Keratinocyte (primary cell): ENCODE data around the gene RECK. TPM values are rescaled to one million over a fixed set of nuclear protein-coding genes. Genes with fewer than 3 reads are reported as not detected.

Experiments
- DNase-seq: peaks from one replicate; pipeline ENCODE4 v3.0.0-alpha.2; 2011; ENCODE audit warnings: low read depth, missing footprints, low spot score
- FAIRE-seq: peaks from 2 replicates; lab custom pipeline; 2011; peaks lifted over from hg19 to GRCh38; lab: Jason Lieb, UNC
- H2AFZ ChIP-seq: 2 replicates; pipeline ENCODE4 v1.6.0; 2012; ENCODE audit warnings: low read length, control low read depth, inconsistent platforms; ENCODE audit not compliant: control insufficient read depth
- H3K27ac ChIP-seq: 2 replicates; pipeline ENCODE4 v1.5.1; 2011; ENCODE audit warnings: low read length; ENCODE audit not compliant: control insufficient read depth, insufficient read depth
- H3K27me3 ChIP-seq: 3 replicates; pipeline ENCODE4 v1.6.0; 2011; ENCODE audit warnings: low read length; ENCODE audit not compliant: control insufficient read depth, insufficient read depth; ENCODE audit errors: extremely low read depth
- H3K36me3 ChIP-seq, 2 experiments: 2 replicates in 1 of 2; 3 replicates in 1 of 2; pipeline ENCODE4 v1.5.1; 2011; ENCODE audit warnings: low read length in 2 of 2, mild to moderate bottlenecking in 1 of 2; ENCODE audit not compliant: control insufficient read depth in 2 of 2, insufficient read depth in 2 of 2; ENCODE audit errors: extremely low read depth in 1 of 2
- H3K4me1 ChIP-seq: 3 replicates; pipeline ENCODE4 v1.5.1; 2011; ENCODE audit warnings: low read length; ENCODE audit not compliant: control insufficient read depth, insufficient read depth; ENCODE audit errors: extremely low read depth
- H3K4me2 ChIP-seq: 3 replicates; pipeline ENCODE4 v1.6.0; 2011; ENCODE audit warnings: low read depth, low read length; ENCODE audit not compliant: control insufficient read depth, insufficient read depth; ENCODE audit errors: extremely low read depth
- H3K4me3 ChIP-seq, 3 experiments: fragments of 200-600 bp in 1 of 3; sonication (generic) in 1 of 3; 2 replicates in 2 of 3; 3 replicates in 1 of 3; pipeline ENCODE4 v1.5.1; 2011 to 2016; ENCODE audit warnings: low read length in 3 of 3, mild to moderate bottlenecking in 3 of 3, control low read depth in 2 of 3, inconsistent platforms in 1 of 3, low read depth in 1 of 3, mixed read lengths in 1 of 3, mixed run types in 1 of 3, moderate library complexity in 1 of 3; ENCODE audit not compliant: control insufficient read depth in 2 of 3, insufficient read depth in 2 of 3; ENCODE audit errors: extremely low read depth in 1 of 3
- H3K79me2 ChIP-seq: 2 replicates; pipeline ENCODE4 v1.6.0; 2012; ENCODE audit warnings: low read length; ENCODE audit not compliant: control insufficient read depth, insufficient read depth
- H3K9ac ChIP-seq: 3 replicates; pipeline ENCODE4 v1.6.0; 2011; ENCODE audit warnings: low read length; ENCODE audit not compliant: control insufficient read depth, insufficient read depth; ENCODE audit errors: extremely low read depth
- H3K9me1 ChIP-seq: 3 replicates; pipeline ENCODE4 v1.6.0; 2011; ENCODE audit warnings: low read length; ENCODE audit not compliant: control insufficient read depth, insufficient read depth; ENCODE audit errors: extremely low read depth
- H3K9me3 ChIP-seq: 2 replicates; pipeline ENCODE4 v1.5.1; 2012; ENCODE audit warnings: low read depth, low read length; ENCODE audit not compliant: control insufficient read depth
- H4K20me1 ChIP-seq: 3 replicates; pipeline ENCODE4 v1.6.0; 2011; ENCODE audit warnings: low read length; ENCODE audit not compliant: control insufficient read depth, insufficient read depth; ENCODE audit errors: extremely low read depth
- EZH2 ChIP-seq: IDR thresholded peaks from one replicate; pipeline ENCODE4 v1.6.1; 2012; ENCODE audit warnings: inconsistent platforms, mild to moderate bottlenecking, low read length, moderate library complexity
- dilution Hi-C: fragments of 300-500 bp; cut with MboI; formaldehyde crosslinking; loops from one replicate; pipeline ENCODE4 v1.7.0; 2020; ENCODE audit warnings: low sequenced_read_pairs; ENCODE audit not compliant: extremely low pct_ligation_motif_present
- polyA plus RNA-seq, 5 experiments: library from polyadenylated mRNA; depleted of rRNA in 3 of 5; stranded (reverse) in 3 of 5; stranded (forward) in 1 of 5; unstranded in 1 of 5; fragments of >200 nt; gene quantifications; 1 replicate in 1 of 5; 2 replicates in 3 of 5; 3 replicates in 1 of 5; pipeline versions ENCODE4 v1.2.1 to v1.2.3, GENCODE V29; 2011 to 2012; ENCODE audit warnings: missing spikeins in 2 of 5, low read depth in 1 of 5, low replicate concordance in 1 of 5
- TF ChIP-seq, protein P1 (sequence below), 3 experiments: IDR thresholded peaks in 1 of 3; conservative IDR thresholded peaks in 1 of 3; optimal IDR thresholded peaks in 1 of 3; 2 replicates in 2 of 3; 3 replicates in 1 of 3; pipeline versions ENCODE3 to v1.5.1; 2011; ENCODE audit warnings: low read length in 3 of 3, mild to moderate bottlenecking in 3 of 3, moderate library complexity in 2 of 3, control low read depth in 1 of 3, inconsistent platforms in 1 of 3; ENCODE audit not compliant: insufficient read depth in 2 of 3; ENCODE audit errors: extremely low read depth in 1 of 3

The RECK gene
- polyA plus RNA-seq, 1 donor (not counting 4 experiments of a cell fraction or from before 2014, with no cell fraction given), result 4.6 TPM

DNA sequence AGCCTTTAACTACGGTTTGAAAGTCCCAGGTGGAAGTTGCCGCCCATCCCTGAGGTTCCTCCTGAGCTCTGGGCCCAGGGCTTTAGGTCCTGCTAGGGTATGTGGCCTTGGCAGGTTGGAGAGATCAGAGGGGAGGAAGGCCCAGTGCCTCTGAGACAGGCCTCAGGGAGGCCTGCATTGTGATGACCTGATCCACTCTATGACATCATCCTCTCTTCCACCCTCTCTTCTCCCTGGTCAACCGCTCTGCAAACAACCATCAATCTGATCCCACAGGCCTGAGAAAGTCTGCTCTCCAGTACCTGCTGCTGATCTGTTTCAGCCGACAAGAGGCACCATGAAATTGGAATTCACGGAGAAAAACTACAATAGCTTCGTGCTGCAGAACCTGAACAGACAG is 132.5 kb downstream of the RECK start, which contains the start of gene CCIN:
CCIN (plus strand) TSS at position 223 of the 400 bp plus-strand sequence; CDS start at position 338, 115 bp downstream.
- TF ChIP-seq, protein P1, sequence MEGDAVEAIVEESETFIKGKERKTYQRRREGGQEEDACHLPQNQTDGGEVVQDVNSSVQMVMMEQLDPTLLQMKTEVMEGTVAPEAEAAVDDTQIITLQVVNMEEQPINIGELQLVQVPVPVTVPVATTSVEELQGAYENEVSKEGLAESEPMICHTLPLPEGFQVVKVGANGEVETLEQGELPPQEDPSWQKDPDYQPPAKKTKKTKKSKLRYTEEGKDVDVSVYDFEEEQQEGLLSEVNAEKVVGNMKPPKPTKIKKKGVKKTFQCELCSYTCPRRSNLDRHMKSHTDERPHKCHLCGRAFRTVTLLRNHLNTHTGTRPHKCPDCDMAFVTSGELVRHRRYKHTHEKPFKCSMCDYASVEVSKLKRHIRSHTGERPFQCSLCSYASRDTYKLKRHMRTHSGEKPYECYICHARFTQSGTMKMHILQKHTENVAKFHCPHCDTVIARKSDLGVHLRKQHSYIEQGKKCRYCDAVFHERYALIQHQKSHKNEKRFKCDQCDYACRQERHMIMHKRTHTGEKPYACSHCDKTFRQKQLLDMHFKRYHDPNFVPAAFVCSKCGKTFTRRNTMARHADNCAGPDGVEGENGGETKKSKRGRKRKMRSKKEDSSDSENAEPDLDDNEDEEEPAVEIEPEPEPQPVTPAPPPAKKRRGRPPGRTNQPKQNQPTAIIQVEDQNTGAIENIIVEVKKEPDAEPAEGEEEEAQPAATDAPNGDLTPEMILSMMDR (optimal IDR thresholded peaks at IDR 0.05 in 1 of 3, IDR thresholded peaks at IDR 0.05 in 1 of 3, conservative IDR thresholded peaks at IDR 0.05 in 1 of 3; ENCODE audit: extremely low read depth in 1 of 3, insufficient read depth in 2 of 3, low read length in 3 of 3), result no peak
- no peak for TF ChIP-seq EZH2
- H3K27ac ChIP-seq, result no peak within 1 kb of the TSS
- H3K9me3 ChIP-seq, result no peaks in the 10 kb centered on the region
- H3K9ac ChIP-seq, result no peak within 1 kb of the TSS
- dilution Hi-C loops, result no loop called here
- H3K79me2 ChIP-seq, result no peaks in the 10 kb centered on the region
- H3K9me1 ChIP-seq, result no peaks in the 10 kb centered on the region
- H3K36me3 ChIP-seq, result no peaks in the 10 kb centered on the region
- H2AFZ ChIP-seq, result no peak within 1 kb of the TSS
- FAIRE-seq, result no peak
- no peak within 1 kb of the TSS for H3K4me3 ChIP-seq
- no peaks in the 10 kb centered on the region for H4K20me1 ChIP-seq
- H3K27me3 ChIP-seq, result peaks cover 8% of the 10 kb centered on the region
- H3K4me2 ChIP-seq, result no peak within 1 kb of the TSS
- no peak for DNase-seq
- H3K4me1 ChIP-seq, result peaks cover 6% of the 10 kb centered on the region

DNA sequence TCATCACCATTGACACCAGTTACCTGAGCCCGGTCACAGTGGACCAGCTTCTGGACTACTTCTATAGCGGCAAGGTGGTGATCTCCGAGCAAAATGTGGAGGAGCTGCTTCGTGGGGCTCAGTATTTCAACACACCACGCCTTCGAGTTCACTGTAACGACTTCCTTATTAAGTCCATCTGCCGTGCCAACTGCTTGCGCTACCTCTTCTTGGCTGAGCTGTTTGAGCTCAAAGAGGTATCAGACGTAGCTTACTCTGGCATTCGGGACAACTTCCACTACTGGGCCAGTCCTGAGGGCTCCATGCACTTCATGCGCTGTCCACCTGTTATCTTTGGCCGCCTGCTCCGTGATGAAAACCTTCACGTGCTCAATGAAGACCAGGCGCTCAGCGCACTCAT is 133.0 kb downstream of the RECK start:
- DNase-seq (no peak), FAIRE-seq (no peak)

More for the DNA sequence above, 133.0 kb downstream of the RECK start:
- Histone ChIP-seq H3K4me1 (peaks cover 6% of the 10 kb centered on the region), H3K9ac (no peak overlapping the region), H3K9me1 (no peaks in the 10 kb centered on the region), H3K4me2 (no peak overlapping the region), H4K20me1 (no peaks in the 10 kb centered on the region), H3K79me2 (no peaks in the 10 kb centered on the region), H3K27ac (no peak overlapping the region), H3K36me3 (no peaks in the 10 kb centered on the region), H3K4me3 (no peak overlapping the region), H2AFZ (no peak overlapping the region), H3K9me3 (no peaks in the 10 kb centered on the region), H3K27me3 (peaks cover 8% of the 10 kb centered on the region)
- dilution Hi-C loops, result no loop called here
- no peak for TF ChIP-seq EZH2
- TF ChIP-seq, protein P1 (optimal IDR thresholded peaks at IDR 0.05 in 1 of 3, IDR thresholded peaks at IDR 0.05 in 1 of 3, conservative IDR thresholded peaks at IDR 0.05 in 1 of 3; ENCODE audit: extremely low read depth in 1 of 3, insufficient read depth in 2 of 3, low read length in 3 of 3), result no peak
